SK-N-SH treated with all-trans-retinoic acid at 6 μM for 48 hours (cell line): ENCODE results near the gene CHST11.

Source experiments
- ATAC-seq: fragments of 200-7000 bp; cut with Tn5 transposase; 3 replicates; pipeline ENCODE4 v1.9.1; 2020; ENCODE audit warnings: mild to moderate bottlenecking, moderate library complexity
- ARNTL ChIP-seq: fragments of 450-650 bp; formaldehyde crosslinking; IDR thresholded peaks from 2 replicates; pipeline ENCODE4 v1.5.0; 2020; ENCODE audit warnings: low read depth, mild to moderate bottlenecking, moderate library complexity, borderline replicate concordance
- BACH2 ChIP-seq: fragments of 250-450 bp; sonication (Bioruptor Pico); IDR thresholded peaks from 2 replicates; pipeline ENCODE4 v1.9.0; 2021; ENCODE audit warnings: mild to moderate bottlenecking, borderline replicate concordance
- CSDC2 ChIP-seq: fragments of 250-450 bp; sonication (Bioruptor Pico); IDR thresholded peaks from 2 replicates; pipeline ENCODE4 v1.5.0; 2020; ENCODE audit warnings: mild to moderate bottlenecking, moderate library complexity
- ISL1 ChIP-seq: fragments of 250-450 bp; sonication (Bioruptor Pico); IDR thresholded peaks from 2 replicates; pipeline ENCODE4 v2.1.2; 2022; ENCODE audit warnings: mild to moderate bottlenecking, moderate library complexity
- OSR1 ChIP-seq: fragments of 250-450 bp; sonication (Bioruptor Pico); IDR thresholded peaks from 2 replicates; pipeline ENCODE4 v1.8.0; 2022; ENCODE audit warnings: moderate library complexity, mild to moderate bottlenecking, inconsistent platforms
- PPARA ChIP-seq: fragments of 250-450 bp; sonication (Bioruptor Pico); IDR thresholded peaks from 2 replicates; pipeline ENCODE4 v1.5.0; 2020; ENCODE audit warnings: mild to moderate bottlenecking, borderline replicate concordance
- SNAI2 ChIP-seq: fragments of 250-450 bp; sonication (Bioruptor Pico); IDR thresholded peaks from 2 replicates; pipeline ENCODE4 v1.5.0; 2020; ENCODE audit warnings: mild to moderate bottlenecking, moderate library complexity
- TCF4 ChIP-seq: fragments of 250-450 bp; sonication (Bioruptor Pico); IDR thresholded peaks from 2 replicates; pipeline ENCODE4 v1.8.0; 2021; ENCODE audit warnings: mild to moderate bottlenecking, moderate library complexity, borderline replicate concordance
- TOX ChIP-seq: fragments of 250-450 bp; sonication (Bioruptor Pico); IDR thresholded peaks from 2 replicates; pipeline ENCODE4 v1.8.0; 2021; ENCODE audit warnings: mild to moderate bottlenecking, moderate library complexity, borderline replicate concordance
- ZC3H10 ChIP-seq: fragments of 250-450 bp; sonication (Bioruptor Pico); IDR thresholded peaks from 2 replicates; pipeline ENCODE4 v1.5.1; 2021; ENCODE audit warnings: mild to moderate bottlenecking, moderate library complexity
- ZFP3 ChIP-seq: fragments of 250-450 bp; sonication (Bioruptor Pico); IDR thresholded peaks from 2 replicates; pipeline ENCODE4 v1.5.0; 2020; ENCODE audit warnings: mild to moderate bottlenecking, moderate library complexity
- ZFP30 ChIP-seq: fragments of 450-650 bp; formaldehyde crosslinking; IDR thresholded peaks from 2 replicates; pipeline ENCODE4 v1.5.0; 2022; ENCODE audit warnings: mild to moderate bottlenecking, moderate library complexity
- ZNF70 ChIP-seq: fragments of 450-650 bp; formaldehyde crosslinking; IDR thresholded peaks from 2 replicates; pipeline ENCODE4 v1.5.0; 2020; ENCODE audit warnings: mild to moderate bottlenecking, moderate library complexity
- ZNF8 ChIP-seq: fragments of 450-650 bp; formaldehyde crosslinking; IDR thresholded peaks from 2 replicates; pipeline ENCODE4 v1.5.0; 2020; ENCODE audit warnings: mild to moderate bottlenecking, moderate library complexity
- TF ChIP-seq, protein P1 (sequence below): fragments of 250-450 bp; sonication (Bioruptor Pico); IDR thresholded peaks from 2 replicates; pipeline ENCODE4 v1.8.0; 2020; ENCODE audit warnings: mild to moderate bottlenecking, moderate library complexity, borderline replicate concordance
- TF ChIP-seq, protein P2 (sequence below): fragments of 250-450 bp; sonication (Bioruptor Pico); IDR thresholded peaks from 2 replicates; pipeline ENCODE4 v1.5.1; 2021; ENCODE audit warnings: mild to moderate bottlenecking, moderate library complexity
- TF ChIP-seq, protein P3 (sequence below): fragments of 250-450 bp; sonication (Bioruptor Pico); IDR thresholded peaks from 2 replicates; pipeline ENCODE4 v1.5.1; 2020; ENCODE audit warnings: low read depth, mild to moderate bottlenecking, moderate library complexity
- TF ChIP-seq, protein P4 (sequence below): fragments of 250-450 bp; sonication (Bioruptor Pico); IDR thresholded peaks from 2 replicates; pipeline ENCODE4 v1.8.0; 2021; ENCODE audit warnings: low read depth, mild to moderate bottlenecking, moderate library complexity, borderline replicate concordance
- TF ChIP-seq, protein P5 (sequence below): fragments of 250-450 bp; sonication (Bioruptor Pico); IDR thresholded peaks from 2 replicates; pipeline ENCODE4 v1.5.0; 2020; ENCODE audit warnings: mild to moderate bottlenecking, moderate library complexity

Gene CHST11

DNA sequence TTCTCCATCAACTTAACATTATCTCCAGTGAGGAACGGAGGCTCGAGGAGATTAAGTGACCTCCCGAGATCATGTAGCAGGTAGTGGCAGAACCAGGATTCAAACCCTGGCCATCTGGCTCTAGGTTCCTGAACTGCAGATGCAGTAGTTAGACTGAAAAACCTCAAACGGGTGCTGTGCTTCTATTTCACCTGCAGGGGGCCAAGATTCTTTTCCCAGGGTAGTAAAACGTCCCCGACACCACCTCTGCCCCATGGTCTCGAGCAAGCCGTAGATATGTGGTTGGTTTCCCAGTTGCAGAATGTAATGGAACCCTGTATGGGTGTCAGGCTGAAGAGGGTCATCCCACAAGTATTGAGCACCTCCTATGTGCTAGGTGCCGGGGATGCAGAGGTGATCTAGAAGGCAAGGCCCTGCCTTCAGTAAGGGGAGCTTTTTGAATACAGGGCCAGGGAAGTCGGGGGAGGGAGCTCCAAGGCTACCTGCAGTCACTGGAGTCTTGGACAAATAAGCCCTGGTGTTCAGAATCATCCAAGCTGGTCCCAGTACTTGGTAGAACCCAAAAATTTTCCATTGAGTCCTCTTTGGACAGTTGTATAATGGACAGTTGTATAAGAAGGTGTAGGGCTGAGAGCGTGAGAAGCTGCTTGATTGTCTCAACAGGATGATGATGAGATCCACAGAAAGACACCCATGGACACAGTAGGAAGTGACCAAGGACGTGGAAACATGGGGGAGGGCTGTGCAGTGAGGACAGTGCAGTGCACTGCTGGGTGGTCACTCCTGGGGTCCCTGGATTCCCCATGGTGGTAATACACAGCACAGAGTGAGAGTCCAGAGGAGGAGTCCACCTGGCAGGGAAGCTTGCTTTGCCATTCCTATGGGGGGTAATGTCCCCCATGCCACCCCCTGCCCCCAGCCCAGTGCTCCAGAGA, 197.2 kb downstream of the CHST11 start:
- ATAC-seq, result no peak
- TF ChIP-seq, protein P1, sequence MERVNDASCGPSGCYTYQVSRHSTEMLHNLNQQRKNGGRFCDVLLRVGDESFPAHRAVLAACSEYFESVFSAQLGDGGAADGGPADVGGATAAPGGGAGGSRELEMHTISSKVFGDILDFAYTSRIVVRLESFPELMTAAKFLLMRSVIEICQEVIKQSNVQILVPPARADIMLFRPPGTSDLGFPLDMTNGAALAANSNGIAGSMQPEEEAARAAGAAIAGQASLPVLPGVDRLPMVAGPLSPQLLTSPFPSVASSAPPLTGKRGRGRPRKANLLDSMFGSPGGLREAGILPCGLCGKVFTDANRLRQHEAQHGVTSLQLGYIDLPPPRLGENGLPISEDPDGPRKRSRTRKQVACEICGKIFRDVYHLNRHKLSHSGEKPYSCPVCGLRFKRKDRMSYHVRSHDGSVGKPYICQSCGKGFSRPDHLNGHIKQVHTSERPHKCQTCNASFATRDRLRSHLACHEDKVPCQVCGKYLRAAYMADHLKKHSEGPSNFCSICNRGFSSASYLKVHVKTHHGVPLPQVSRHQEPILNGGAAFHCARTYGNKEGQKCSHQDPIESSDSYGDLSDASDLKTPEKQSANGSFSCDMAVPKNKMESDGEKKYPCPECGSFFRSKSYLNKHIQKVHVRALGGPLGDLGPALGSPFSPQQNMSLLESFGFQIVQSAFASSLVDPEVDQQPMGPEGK (CRISPR knock-in tag), result no peak
- no peak for TF ChIP-seq BACH2 (CRISPR knock-in tag)
- TF ChIP-seq, protein P2, sequence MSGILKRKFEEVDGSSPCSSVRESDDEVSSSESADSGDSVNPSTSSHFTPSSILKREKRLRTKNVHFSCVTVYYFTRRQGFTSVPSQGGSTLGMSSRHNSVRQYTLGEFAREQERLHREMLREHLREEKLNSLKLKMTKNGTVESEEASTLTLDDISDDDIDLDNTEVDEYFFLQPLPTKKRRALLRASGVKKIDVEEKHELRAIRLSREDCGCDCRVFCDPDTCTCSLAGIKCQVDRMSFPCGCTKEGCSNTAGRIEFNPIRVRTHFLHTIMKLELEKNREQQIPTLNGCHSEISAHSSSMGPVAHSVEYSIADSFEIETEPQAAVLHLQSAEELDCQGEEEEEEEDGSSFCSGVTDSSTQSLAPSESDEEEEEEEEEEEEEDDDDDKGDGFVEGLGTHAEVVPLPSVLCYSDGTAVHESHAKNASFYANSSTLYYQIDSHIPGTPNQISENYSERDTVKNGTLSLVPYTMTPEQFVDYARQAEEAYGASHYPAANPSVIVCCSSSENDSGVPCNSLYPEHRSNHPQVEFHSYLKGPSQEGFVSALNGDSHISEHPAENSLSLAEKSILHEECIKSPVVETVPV, result no peak
- no peak for TF ChIP-seq ISL1 (CRISPR knock-in tag)

DNA sequence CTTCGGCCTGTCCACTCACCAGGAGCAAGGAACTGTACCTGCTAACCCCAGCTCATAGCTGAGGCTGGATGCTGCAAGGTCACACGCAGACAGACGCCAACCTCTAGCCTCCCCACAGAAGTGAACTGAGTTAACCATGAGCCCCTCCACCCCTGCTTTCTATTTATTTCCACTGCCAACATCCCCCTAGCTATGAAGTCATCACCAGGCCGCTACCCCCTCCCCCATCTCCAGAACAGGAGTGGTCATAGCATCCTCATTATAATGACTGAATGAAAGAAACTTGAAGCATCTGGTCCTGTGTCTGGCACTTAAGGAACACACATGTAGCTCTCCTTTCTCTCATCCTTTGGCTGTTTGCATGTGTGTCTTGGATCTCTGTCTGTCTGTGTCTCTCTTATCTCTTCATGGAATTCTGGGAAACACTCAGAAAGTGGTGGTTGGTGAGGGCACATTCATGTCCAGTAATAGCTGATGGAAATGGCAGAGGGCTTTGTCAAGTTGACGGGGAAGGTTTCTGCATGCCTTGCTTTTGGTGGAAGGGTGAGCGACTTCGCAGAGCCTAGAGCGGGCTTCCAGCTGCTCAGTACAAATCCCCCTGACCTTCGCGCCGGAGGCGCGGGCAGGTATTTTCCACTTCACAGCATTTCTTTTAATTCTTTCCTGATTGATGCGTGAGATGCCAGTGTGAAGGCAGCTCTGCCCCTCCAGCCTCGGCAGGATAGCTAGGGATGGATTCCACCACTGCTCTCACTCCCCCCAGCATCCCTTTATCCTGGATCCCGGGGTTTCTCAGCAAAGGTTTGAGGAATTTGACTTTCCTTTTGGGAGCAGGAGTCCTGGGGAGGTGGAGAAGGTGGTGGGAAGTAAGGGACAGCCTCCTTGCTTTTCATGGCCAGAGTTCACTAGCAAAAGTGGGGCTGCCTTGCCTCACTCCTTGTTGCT, 198.2 kb downstream of the CHST11 start:
- TF ChIP-seq, protein P3, sequence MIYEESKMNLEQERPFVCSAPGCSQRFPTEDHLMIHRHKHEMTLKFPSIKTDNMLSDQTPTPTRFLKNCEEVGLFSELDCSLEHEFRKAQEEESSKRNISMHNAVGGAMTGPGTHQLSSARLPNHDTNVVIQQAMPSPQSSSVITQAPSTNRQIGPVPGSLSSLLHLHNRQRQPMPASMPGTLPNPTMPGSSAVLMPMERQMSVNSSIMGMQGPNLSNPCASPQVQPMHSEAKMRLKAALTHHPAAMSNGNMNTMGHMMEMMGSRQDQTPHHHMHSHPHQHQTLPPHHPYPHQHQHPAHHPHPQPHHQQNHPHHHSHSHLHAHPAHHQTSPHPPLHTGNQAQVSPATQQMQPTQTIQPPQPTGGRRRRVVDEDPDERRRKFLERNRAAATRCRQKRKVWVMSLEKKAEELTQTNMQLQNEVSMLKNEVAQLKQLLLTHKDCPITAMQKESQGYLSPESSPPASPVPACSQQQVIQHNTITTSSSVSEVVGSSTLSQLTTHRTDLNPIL, result no peak
- TF ChIP-seq ARNTL (CRISPR knock-in tag) (no peak), OSR1 (CRISPR knock-in tag) (no peak), TCF4 (no peak), TOX (CRISPR knock-in tag) (no peak), BACH2 (CRISPR knock-in tag) (no peak), SNAI2 (CRISPR knock-in tag) (no peak), CSDC2 (no peak), ZFP30 (no peak), ZFP3 (no peak), PPARA (CRISPR knock-in tag) (no peak), ZNF70 (CRISPR knock-in tag) (no peak), ZNF8 (no peak), ISL1 (CRISPR knock-in tag) (no peak), ZC3H10 (CRISPR knock-in tag) (no peak)
- TF ChIP-seq, protein P4, sequence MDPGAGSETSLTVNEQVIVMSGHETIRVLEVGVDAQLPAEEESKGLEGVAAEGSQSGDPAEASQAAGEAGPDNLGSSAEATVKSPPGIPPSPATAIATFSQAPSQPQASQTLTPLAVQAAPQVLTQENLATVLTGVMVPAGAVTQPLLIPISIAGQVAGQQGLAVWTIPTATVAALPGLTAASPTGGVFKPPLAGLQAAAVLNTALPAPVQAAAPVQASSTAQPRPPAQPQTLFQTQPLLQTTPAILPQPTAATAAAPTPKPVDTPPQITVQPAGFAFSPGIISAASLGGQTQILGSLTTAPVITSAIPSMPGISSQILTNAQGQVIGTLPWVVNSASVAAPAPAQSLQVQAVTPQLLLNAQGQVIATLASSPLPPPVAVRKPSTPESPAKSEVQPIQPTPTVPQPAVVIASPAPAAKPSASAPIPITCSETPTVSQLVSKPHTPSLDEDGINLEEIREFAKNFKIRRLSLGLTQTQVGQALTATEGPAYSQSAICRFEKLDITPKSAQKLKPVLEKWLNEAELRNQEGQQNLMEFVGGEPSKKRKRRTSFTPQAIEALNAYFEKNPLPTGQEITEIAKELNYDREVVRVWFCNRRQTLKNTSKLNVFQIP (CRISPR knock-in tag), result no peak
- TF ChIP-seq, protein P1 (CRISPR knock-in tag), result no peak
- TF ChIP-seq, protein P2, result no peak
- TF ChIP-seq, protein P5, sequence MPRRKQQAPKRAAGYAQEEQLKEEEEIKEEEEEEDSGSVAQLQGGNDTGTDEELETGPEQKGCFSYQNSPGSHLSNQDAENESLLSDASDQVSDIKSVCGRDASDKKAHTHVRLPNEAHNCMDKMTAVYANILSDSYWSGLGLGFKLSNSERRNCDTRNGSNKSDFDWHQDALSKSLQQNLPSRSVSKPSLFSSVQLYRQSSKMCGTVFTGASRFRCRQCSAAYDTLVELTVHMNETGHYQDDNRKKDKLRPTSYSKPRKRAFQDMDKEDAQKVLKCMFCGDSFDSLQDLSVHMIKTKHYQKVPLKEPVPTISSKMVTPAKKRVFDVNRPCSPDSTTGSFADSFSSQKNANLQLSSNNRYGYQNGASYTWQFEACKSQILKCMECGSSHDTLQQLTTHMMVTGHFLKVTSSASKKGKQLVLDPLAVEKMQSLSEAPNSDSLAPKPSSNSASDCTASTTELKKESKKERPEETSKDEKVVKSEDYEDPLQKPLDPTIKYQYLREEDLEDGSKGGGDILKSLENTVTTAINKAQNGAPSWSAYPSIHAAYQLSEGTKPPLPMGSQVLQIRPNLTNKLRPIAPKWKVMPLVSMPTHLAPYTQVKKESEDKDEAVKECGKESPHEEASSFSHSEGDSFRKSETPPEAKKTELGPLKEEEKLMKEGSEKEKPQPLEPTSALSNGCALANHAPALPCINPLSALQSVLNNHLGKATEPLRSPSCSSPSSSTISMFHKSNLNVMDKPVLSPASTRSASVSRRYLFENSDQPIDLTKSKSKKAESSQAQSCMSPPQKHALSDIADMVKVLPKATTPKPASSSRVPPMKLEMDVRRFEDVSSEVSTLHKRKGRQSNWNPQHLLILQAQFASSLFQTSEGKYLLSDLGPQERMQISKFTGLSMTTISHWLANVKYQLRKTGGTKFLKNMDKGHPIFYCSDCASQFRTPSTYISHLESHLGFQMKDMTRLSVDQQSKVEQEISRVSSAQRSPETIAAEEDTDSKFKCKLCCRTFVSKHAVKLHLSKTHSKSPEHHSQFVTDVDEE (CRISPR knock-in tag), result no peak
- no peak for ATAC-seq
